Gastrocnemius medialis (tissue), 4 donors: ENCODE data around the gene NSL1. TPM values are rescaled to one million over a fixed set of nuclear protein-coding genes. Genes with fewer than 3 reads are reported as not detected.

Experiments used
- ATAC-seq, 2 donors: fragments of 150-250 bp; one replicate each; pipeline ENCODE4 v1.9.1; 2016
- DNase-seq, 2 donors: peaks; one replicate each; pipeline ENCODE4 v3.0.0-alpha.2; 2019
- H3K27ac ChIP-seq, 4 donors: fragments of 200-600 bp; sonication (generic); 1 replicate in 1 of 4; 2 replicates in 3 of 4; pipeline ENCODE4 v1.5.1; 2016 to 2018; ENCODE audit warnings: mild to moderate bottlenecking in 2 of 4, moderate library complexity in 1 of 4
- H3K27me3 ChIP-seq, 3 donors: fragments of 200-600 bp; sonication (generic) in 2 of 3; 1 replicate in 1 of 3; 2 replicates in 2 of 3; pipeline versions ENCODE4 v1.5.1 to v1.6.0; 2016 to 2019; ENCODE audit warnings: mild to moderate bottlenecking in 1 of 3, moderate library complexity in 1 of 3
- H3K36me3 ChIP-seq, 2 donors: fragments of 200-600 bp; sonication (generic) in 1 of 2; one replicate each; pipeline ENCODE4 v1.5.1; 2017 to 2018
- H3K4me1 ChIP-seq, 2 donors: fragments of 200-600 bp; sonication (generic) in 1 of 2; one replicate each; pipeline ENCODE4 v1.5.1; 2016 to 2017; ENCODE audit warnings: mild to moderate bottlenecking in 2 of 2
- H3K4me3 ChIP-seq, 4 donors: fragments of 200-600 bp; sonication (generic) in 3 of 4; 1 replicate in 1 of 4; 2 replicates in 3 of 4; pipeline ENCODE4 v1.5.1; 2016 to 2019; ENCODE audit warnings: mild to moderate bottlenecking in 2 of 4
- H3K9me3 ChIP-seq, 3 donors: fragments of 200-600 bp; sonication (generic) in 2 of 3; 1 replicate in 1 of 3; 2 replicates in 2 of 3; pipeline ENCODE4 v1.5.1; 2016 to 2019
- POLR2A ChIP-seq, 2 donors: fragments of 450-650 bp; IDR thresholded peaks; one replicate each; pipeline ENCODE4 v1.6.1; 2017; ENCODE audit warnings: antibody characterized with exemption in 2 of 2, mild to moderate bottlenecking in 2 of 2, moderate library complexity in 2 of 2
- in situ Hi-C, 4 donors: fragments of 200-750 bp; cut with MboI; loops; one replicate each; pipeline versions ENCODE4 v1.15.0 to v1.8.0; 2017; ENCODE audit warnings: low sequenced_read_pairs in 4 of 4
- intact Hi-C: fragments of 100-400 bp; cut with DNase I; formaldehyde crosslinking; loops from one replicate; pipeline ENCODE4 v1.15.1; 2023; ENCODE audit warnings: low total_unique reads
- total RNA-seq, 4 donors: library from RNA; depleted of rRNA; stranded (reverse); fragments of >200 nt; gene quantifications; one replicate each; pipeline versions ENCODE4 v1.1.0 to v1.2.3, GENCODE V29; 2016
- TF ChIP-seq, protein P1 (sequence below), 5 experiments: fragments of 450-650 bp in 3 of 5; fragments of 200-600 bp in 2 of 5; sonication (generic) in 2 of 5; IDR thresholded peaks in 4 of 5; conservative IDR thresholded peaks in 1 of 5; 1 replicate in 4 of 5; 2 replicates in 1 of 5; pipeline ENCODE4 v1.5.1; 2016 to 2019; ENCODE audit warnings: antibody characterized with exemption in 5 of 5, mild to moderate bottlenecking in 3 of 5, moderate library complexity in 3 of 5

The NSL1 gene
- total RNA-seq, 4 donors from 2014 or later, result 21.3 to 42.6 (median 28.2) TPM

DNA sequence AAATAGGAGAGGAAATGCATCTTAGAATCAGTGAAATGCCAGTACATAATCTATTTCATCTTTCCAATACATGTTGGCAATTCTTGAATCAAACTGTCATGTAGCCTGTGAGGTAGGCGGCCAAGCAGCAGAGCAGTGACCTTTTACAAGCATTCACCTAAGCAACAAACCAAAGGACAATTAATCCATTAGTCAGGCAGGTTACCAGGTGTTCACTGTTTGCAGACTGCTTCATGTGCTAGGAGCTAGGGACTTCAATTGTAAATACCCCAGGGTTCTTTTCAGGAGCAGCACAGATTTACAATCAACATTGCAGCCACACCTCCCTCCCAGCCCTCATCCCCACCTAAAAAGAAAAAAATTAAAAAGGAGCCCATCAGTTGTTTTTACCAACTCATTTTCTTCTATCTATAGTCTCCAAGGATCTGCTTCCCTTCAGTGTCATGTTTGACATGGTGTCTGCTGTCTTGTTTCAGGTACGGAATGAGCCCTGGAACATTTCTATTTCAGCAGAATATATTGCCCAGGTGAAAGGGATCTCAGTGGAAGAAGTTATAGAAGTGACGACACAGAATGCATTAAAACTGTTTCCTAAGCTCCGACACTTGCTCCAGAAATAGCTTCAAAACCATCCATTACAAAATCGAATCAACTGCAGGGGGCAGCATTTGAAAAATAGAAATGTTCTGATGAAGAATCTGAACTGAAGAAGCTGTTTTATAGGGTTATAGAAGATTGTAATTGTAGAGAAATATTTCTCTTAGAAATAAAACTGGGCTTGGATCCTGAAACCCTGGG is 23.2 kb upstream of the NSL1 start:
- in situ Hi-C loops, result loop anchor here (10.0 to 25.0 kb wide), 2 partner anchors 173 to 180 kb away; no protein-coding TSS in a partner anchor
- ATAC-seq, result no peak

DNA sequence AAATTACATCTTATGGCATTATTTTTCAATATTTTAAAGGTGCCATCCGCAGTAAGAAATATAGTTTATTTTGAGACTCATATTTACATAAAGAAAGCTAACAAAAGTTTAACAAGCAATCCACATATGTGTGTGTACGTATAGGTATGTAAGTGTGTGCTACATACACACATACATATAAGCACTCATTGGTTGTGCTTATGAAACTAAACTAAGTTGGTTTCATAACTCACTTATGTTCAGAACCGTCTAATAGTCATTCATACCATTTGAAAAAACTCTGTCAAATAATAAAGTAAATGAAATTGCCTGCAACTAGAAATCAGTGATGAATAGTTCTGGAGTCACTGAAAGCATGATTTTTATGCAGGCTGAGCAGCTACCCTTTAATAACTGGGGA is 14.2 kb upstream of the NSL1 start:
- intact Hi-C loops (no loop called here), in situ Hi-C loops (loop anchor here in 2 of 4 donors (25.0 kb wide), 1 partner anchor 182 kb away; no protein-coding TSS in a partner anchor)
- no peaks in the 10 kb centered on the region for H3K9me3 ChIP-seq
- DNase-seq, result no peak
- H3K4me1 ChIP-seq, result no peaks in the 10 kb centered on the region
- TF ChIP-seq POLR2A (IDR thresholded peaks at IDR 0.05), result no peak
- TF ChIP-seq, protein P1, sequence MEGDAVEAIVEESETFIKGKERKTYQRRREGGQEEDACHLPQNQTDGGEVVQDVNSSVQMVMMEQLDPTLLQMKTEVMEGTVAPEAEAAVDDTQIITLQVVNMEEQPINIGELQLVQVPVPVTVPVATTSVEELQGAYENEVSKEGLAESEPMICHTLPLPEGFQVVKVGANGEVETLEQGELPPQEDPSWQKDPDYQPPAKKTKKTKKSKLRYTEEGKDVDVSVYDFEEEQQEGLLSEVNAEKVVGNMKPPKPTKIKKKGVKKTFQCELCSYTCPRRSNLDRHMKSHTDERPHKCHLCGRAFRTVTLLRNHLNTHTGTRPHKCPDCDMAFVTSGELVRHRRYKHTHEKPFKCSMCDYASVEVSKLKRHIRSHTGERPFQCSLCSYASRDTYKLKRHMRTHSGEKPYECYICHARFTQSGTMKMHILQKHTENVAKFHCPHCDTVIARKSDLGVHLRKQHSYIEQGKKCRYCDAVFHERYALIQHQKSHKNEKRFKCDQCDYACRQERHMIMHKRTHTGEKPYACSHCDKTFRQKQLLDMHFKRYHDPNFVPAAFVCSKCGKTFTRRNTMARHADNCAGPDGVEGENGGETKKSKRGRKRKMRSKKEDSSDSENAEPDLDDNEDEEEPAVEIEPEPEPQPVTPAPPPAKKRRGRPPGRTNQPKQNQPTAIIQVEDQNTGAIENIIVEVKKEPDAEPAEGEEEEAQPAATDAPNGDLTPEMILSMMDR (IDR thresholded peaks at IDR 0.05 in 4 of 5, conservative IDR thresholded peaks at IDR 0.05 in 1 of 5), result no peak
- H3K36me3 ChIP-seq, result peaks cover 0 to 59% of the 10 kb centered on the region in 2 donors
- no peak overlapping the region for H3K4me3 ChIP-seq
- no peak for ATAC-seq
- no peak overlapping the region for H3K27ac ChIP-seq
- no peaks in the 10 kb centered on the region for H3K27me3 ChIP-seq

More for the DNA sequence above, 23.2 kb upstream of the NSL1 start:
- H3K36me3 ChIP-seq, result peaks cover 0 to 16% of the 10 kb centered on the region in 2 donors
- H3K9me3 ChIP-seq, result no peaks in the 10 kb centered on the region
- no peaks in the 10 kb centered on the region for H3K4me1 ChIP-seq
- no peak overlapping the region for H3K27ac ChIP-seq
- no peak for DNase-seq
- no peak for TF ChIP-seq POLR2A (IDR thresholded peaks at IDR 0.05)
- TF ChIP-seq, protein P1 (IDR thresholded peaks at IDR 0.05 in 4 of 5, conservative IDR thresholded peaks at IDR 0.05 in 1 of 5), result peak in 1 of 5 experiments; percentile 44
- intact Hi-C loops, result loop anchor here (1.0 kb wide), 1 partner anchor 181 kb away; no protein-coding TSS in a partner anchor
- no peak overlapping the region for H3K4me3 ChIP-seq
- H3K27me3 ChIP-seq, result no peaks in the 10 kb centered on the region

DNA sequence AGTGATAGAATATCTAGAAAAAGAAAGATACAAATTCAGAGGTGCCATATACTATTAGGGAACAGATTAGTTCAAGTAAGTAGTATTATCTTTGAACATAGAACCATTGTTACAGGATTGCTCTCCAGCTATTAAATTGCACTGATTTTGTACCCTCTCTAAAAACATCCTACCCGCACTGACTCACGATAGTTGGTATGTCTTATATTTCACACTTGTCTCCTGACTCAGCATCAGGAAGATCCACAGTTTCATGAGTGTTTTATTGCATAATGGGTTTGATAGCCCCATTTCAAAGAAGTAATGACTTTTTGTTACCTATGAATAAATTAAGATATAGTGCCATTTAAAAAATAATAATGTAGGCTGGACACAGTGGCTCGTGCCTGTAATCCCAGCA is 6.1 kb upstream of the NSL1 start:
- intact Hi-C loops (no loop called here), in situ Hi-C loops (loop anchor here in 1 of 4 donors (10.0 kb wide), 2 partner anchors 133 to 217 kb away; partner anchors contain the start of gene ANGEL2)
- Histone ChIP-seq H3K27me3 (no peaks in the 10 kb centered on the region), H3K9me3 (no peaks in the 10 kb centered on the region), H3K4me3 (no peak overlapping the region), H3K36me3 (peaks cover 0 to 46% of the 10 kb centered on the region in 2 donors), H3K4me1 (peaks cover 0 to 2% of the 10 kb centered on the region in 2 donors), H3K27ac (no peak overlapping the region)
- no peak for DNase-seq
- TF ChIP-seq, protein P1 (IDR thresholded peaks at IDR 0.05 in 4 of 5, conservative IDR thresholded peaks at IDR 0.05 in 1 of 5), result no peak
- no peak for TF ChIP-seq POLR2A (IDR thresholded peaks at IDR 0.05)
- no peak for ATAC-seq

DNA sequence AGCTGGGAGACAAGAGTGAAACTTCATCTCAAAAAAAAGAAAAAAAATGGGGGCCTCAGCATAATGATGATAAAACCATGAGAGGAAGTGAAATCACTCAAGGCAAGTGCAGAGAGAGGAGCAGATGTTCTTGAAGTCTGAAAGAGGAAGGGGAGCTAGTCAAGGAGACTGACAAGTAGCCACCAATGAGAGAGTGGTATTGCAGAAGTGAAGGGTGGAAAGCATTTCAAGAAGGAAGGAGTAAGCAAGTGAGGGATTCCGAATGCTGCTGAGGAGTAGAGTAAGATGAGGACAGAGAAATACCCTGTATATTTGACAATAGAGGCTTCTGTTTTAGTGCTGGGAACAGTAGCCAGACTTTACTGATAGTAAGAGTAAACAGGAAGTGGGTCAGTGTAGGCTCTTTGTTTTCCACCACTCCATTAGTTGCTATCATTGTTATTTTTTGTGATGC is 3.0 kb upstream of the NSL1 start:
- no peak overlapping the region for H3K4me3 ChIP-seq
- no peak for ATAC-seq

More for the DNA sequence above, 3.0 kb upstream of the NSL1 start:
- H3K9me3 ChIP-seq, result no peaks in the 10 kb centered on the region
- TF ChIP-seq, protein P1 (IDR thresholded peaks at IDR 0.05 in 4 of 5, conservative IDR thresholded peaks at IDR 0.05 in 1 of 5), result no peak
- TF ChIP-seq POLR2A (IDR thresholded peaks at IDR 0.05), result no peak
- H3K4me1 ChIP-seq, result peaks cover 12 to 13% of the 10 kb centered on the region in 2 donors
- no peaks in the 10 kb centered on the region for H3K27me3 ChIP-seq
- H3K27ac ChIP-seq, result no peak overlapping the region
- H3K36me3 ChIP-seq, result peaks cover 0 to 37% of the 10 kb centered on the region in 2 donors
- no peak for DNase-seq
- intact Hi-C loops (loop anchor here (5.0 kb wide), 2 partner anchors 63 to 223 kb away; partner anchors contain the start of genes ANGEL2 and FLVCR1), in situ Hi-C loops (loop anchor here in 1 of 4 donors (10.0 kb wide), 2 partner anchors 130 to 220 kb away; partner anchors contain the start of gene ANGEL2)
